Activated naive CD4-positive, alpha-beta T cell treated with anti-CD3 and anti-CD28 coated beads, Interleukin-2, amount 50 U/mL, for 24 hours (primary cell): ENCODE data around the gene SUFU.
A peak's percentile ranks its signal among the peaks of the same experiment; 100 is the strongest.
"Not testable (repeated sequence)": the region's sequence is repeated elsewhere in the genome, so short reads cannot be mapped to it uniquely, and the experiment has no call there.

Experiments used
- H3K27ac Mint-ChIP-seq: one replicate; pipeline ENCODE4 v1.8.0; 2021; ENCODE audit warnings: mild to moderate bottlenecking, mixed read lengths
- H3K27me3 Mint-ChIP-seq: one replicate; pipeline ENCODE4 v1.8.0; 2021; ENCODE audit warnings: mixed read lengths
- H3K36me3 Mint-ChIP-seq: one replicate; pipeline ENCODE4 v1.8.0; 2021; ENCODE audit warnings: mixed read lengths
- H3K4me1 Mint-ChIP-seq: one replicate; pipeline ENCODE4 v1.8.0; 2021; ENCODE audit warnings: mixed read lengths
- H3K4me3 Mint-ChIP-seq: one replicate; pipeline ENCODE4 v1.8.0; 2021; ENCODE audit warnings: mild to moderate bottlenecking, mixed read lengths
- H3K9me3 Mint-ChIP-seq: one replicate; pipeline ENCODE4 v1.8.0; 2021; ENCODE audit warnings: mixed read lengths

Gene SUFU

DNA sequence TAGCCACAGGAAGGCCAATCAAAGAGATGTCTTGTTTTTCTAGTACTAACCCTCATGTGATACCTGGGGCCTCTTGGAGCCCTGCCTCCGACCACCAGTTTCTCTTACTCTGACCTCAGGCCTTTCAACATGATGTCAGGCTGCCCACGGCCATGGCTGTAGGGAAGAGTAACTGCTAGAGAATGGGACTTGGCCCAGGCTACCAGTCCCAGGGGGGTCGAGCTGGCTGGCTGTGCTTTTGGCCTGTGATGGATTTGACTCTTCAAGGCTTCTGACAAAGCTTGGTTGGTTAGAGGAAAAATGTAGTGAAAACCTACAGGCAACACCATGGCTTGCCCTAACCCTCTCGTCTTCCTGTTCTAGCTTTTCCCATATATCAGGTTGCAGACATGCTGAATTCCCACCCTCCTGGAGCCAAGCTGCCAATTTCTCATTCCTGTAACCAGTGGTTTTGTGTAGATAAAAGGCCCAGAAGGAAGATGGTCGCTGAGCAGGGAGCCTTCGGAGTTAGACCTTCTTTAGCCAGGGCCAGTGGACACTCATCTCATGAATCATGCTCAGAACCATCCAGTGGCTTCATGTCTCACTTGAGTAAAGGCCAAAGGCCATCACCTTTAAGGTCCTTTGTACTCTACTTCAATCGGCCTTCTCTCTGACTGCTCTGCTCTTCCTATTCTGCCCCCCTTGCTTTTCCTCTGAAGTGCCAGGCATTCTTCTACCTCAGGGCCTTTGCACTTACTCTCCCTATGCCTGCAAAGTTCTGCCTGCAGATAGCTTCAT, 19.7 kb downstream of the SUFU start:
- H3K4me1 Mint-ChIP-seq: peaks cover 16% of the 10 kb centered on the region
- no peaks in the 10 kb centered on the region for H3K27me3 Mint-ChIP-seq
- peaks cover 10% of the 10 kb centered on the region for H3K36me3 Mint-ChIP-seq
- no peaks in the 10 kb centered on the region for H3K9me3 Mint-ChIP-seq
- H3K27ac Mint-ChIP-seq: no peak overlapping the region
- no peak overlapping the region for H3K4me3 Mint-ChIP-seq

GRCh38 chr10:102524746-102525145, 21.0 kb downstream of the SUFU start:
- Mint-ChIP-seq H3K9me3 (no peaks in the 10 kb centered on the region), H3K27me3 (no peaks in the 10 kb centered on the region), H3K36me3 (peaks cover 11% of the 10 kb centered on the region), H3K4me1 (peaks cover 19% of the 10 kb centered on the region), H3K27ac (no peak overlapping the region), H3K4me3 (no peak overlapping the region)

DNA sequence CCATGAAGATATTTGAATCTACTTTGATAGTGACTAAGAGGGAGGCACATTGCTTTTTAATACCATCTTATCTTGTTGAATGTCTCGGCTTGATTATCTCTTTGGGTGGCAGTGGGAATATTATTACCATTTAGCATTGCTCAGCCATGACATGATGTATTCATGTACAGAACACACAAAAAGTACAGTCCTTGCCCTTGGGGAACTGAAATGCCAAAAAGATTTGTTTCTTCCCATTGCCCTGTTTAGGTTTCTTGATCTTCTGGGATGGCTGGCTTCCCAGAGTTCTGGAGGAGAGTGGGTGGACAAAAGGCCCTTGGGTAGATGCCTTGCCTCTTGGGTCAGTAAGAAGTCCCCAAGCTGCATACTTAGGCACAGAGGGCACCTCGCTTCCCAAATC, 23.8 kb downstream of the SUFU start:
- Mint-ChIP-seq H3K36me3 (peaks cover 9% of the 10 kb centered on the region), H3K27ac (no peak overlapping the region), H3K27me3 (no peaks in the 10 kb centered on the region), H3K9me3 (no peaks in the 10 kb centered on the region), H3K4me3 (no peak overlapping the region), H3K4me1 (peaks cover 3% of the 10 kb centered on the region)

- peaks cover 3% of the 10 kb centered on the region for H3K4me1 Mint-ChIP-seq
- peaks cover 8% of the 10 kb centered on the region for H3K36me3 Mint-ChIP-seq
- H3K9me3 Mint-ChIP-seq: no peaks in the 10 kb centered on the region
- no peak overlapping the region for H3K4me3 Mint-ChIP-seq
- H3K27ac Mint-ChIP-seq: peak overlapping the region; percentile 41
- H3K27me3 Mint-ChIP-seq: no peaks in the 10 kb centered on the region
Measured at GRCh38 chr10:102534333-102534732, 30.6 kb downstream of the SUFU start.

DNA sequence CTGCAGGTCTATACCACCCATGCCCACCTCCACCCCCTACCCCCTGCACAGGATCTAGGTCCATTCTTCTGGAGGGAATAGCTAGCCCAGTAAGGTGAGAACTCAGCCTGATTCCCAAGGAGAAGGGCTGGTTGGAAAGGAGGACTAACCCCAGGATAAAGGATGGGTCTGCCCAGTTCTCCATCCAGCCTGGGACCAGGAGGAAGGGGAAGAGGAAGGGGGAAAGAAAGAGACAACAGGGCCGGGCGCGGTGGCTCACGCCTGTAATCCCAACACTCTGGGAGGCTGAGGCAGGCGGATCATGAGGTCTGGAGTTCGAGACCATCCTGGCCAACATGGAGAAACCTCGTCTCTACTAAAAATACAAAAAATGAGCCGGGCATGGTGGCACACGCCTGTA, 31.2 kb downstream of the SUFU start:
- H3K4me1 Mint-ChIP-seq, H3K27ac Mint-ChIP-seq: not testable (repeated sequence)

GRCh38 chr10:102535481-102536147, 31.8 kb downstream of the SUFU start:
- Mint-ChIP-seq H3K27me3 (no peaks in the 10 kb centered on the region), H3K36me3 (peaks cover 8% of the 10 kb centered on the region), H3K27ac (no peak overlapping the region), H3K4me3 (no peak overlapping the region), H3K9me3 (no peaks in the 10 kb centered on the region), H3K4me1 (peaks cover 3% of the 10 kb centered on the region)

More for the DNA sequence above, 31.2 kb downstream of the SUFU start:
- H3K36me3 Mint-ChIP-seq, H3K27me3 Mint-ChIP-seq, H3K9me3 Mint-ChIP-seq, H3K4me3 Mint-ChIP-seq: not testable (repeated sequence)

GRCh38 chr10:102537367-102537766, 33.6 kb downstream of the SUFU start:
- Mint-ChIP-seq H3K9me3 (no peaks in the 10 kb centered on the region), H3K4me1 (peaks cover 3% of the 10 kb centered on the region), H3K27me3 (no peaks in the 10 kb centered on the region), H3K27ac (no peak overlapping the region), H3K4me3 (no peak overlapping the region), H3K36me3 (peaks cover 8% of the 10 kb centered on the region)

GRCh38 chr10:102537948-102538347, 34.2 kb downstream of the SUFU start:
- Mint-ChIP-seq H3K27me3 (no peaks in the 10 kb centered on the region), H3K4me3 (no peak overlapping the region), H3K4me1 (peaks cover 3% of the 10 kb centered on the region), H3K36me3 (peaks cover 8% of the 10 kb centered on the region), H3K9me3 (no peaks in the 10 kb centered on the region), H3K27ac (no peak overlapping the region)

DNA sequence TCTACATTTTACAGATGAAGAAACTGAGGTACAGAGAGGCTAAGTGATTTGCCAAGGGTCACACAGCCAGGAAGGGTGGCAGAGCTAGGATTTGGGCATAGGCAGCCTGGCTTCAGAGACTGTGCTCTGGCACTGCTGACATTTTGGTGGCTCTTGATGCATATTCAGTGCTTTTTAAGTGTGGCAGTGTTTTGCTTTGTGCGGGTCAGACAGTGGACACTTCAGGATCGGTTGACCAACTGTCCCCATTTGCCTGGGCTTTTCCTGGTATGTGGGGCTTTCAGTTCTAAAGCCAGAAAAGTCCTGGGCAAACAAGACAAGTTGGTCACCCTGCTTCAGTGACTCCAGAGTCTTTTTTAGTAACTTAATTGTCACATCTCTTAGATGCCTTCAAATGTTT, 35.0 kb downstream of the SUFU start:
- no peak overlapping the region for H3K27ac Mint-ChIP-seq
- H3K27me3 Mint-ChIP-seq: no peaks in the 10 kb centered on the region
- H3K9me3 Mint-ChIP-seq: no peaks in the 10 kb centered on the region
- peaks cover 7% of the 10 kb centered on the region for H3K36me3 Mint-ChIP-seq
- H3K4me1 Mint-ChIP-seq: peaks cover 3% of the 10 kb centered on the region
- H3K4me3 Mint-ChIP-seq: no peak overlapping the region

DNA sequence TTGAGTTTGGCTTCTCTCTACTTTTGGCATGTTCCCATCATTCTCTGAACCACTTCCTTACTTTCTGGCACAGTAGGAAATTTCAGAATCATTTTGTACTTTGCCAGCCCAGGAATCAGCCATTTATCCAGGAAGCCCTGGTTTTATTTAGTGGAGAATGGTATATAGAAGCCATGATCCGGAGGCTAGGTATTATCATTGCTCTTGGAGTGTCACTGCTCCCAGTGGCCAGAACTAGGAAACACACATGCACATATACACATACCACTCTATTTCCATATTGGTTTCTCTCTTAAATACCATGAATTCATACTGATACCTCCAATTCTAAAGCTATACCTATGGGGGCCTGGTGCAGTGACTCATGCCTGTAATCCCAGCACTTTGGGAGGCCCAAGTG, 36.3 kb downstream of the SUFU start:
- Mint-ChIP-seq H3K4me1 (peaks cover 3% of the 10 kb centered on the region), H3K36me3 (peaks cover 5% of the 10 kb centered on the region), H3K9me3 (no peaks in the 10 kb centered on the region), H3K27ac (no peak overlapping the region), H3K27me3 (no peaks in the 10 kb centered on the region), H3K4me3 (no peak overlapping the region)

DNA sequence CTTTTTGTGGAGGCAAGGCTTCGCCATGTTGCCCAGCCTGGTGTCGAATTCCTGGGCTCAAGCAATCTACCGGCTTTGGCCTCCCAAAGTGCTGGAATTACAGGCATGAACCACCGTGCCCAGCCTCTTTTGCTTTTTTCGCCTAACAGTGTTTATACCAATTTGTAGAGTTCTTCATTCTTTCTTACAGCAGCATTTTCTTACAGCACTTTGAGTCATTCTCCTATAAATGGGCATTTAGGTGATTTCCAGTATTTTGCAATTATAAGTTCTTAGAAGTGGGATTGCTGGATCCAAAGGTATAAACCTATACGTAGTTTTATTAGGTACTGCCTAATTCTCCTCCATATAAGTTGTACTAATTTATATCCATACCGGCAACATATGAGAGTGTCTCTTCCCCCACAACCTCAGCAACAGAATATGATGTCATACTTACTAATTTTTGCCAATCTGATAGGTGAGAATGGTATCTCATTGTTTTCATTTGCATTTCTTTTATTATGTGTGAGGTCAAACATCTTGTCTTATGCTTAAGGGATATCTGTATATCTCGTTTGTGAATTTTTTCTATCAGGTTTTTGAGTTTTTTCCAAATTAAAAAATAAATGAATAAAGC, 39.1 kb downstream of the SUFU start:
- Mint-ChIP-seq H3K9me3 (no peaks in the 10 kb centered on the region), H3K27me3 (no peaks in the 10 kb centered on the region), H3K4me3 (no peak overlapping the region), H3K27ac (no peak overlapping the region), H3K4me1 (no peaks in the 10 kb centered on the region), H3K36me3 (peaks cover 4% of the 10 kb centered on the region)

GRCh38 chr10:102545265-102545871, 41.6 kb downstream of the SUFU start:
- no peak overlapping the region for H3K27ac Mint-ChIP-seq
- H3K36me3 Mint-ChIP-seq: peaks cover 4% of the 10 kb centered on the region
- no peak overlapping the region for H3K4me3 Mint-ChIP-seq
- no peaks in the 10 kb centered on the region for H3K9me3 Mint-ChIP-seq
- no peaks in the 10 kb centered on the region for H3K27me3 Mint-ChIP-seq
- H3K4me1 Mint-ChIP-seq: no peaks in the 10 kb centered on the region

DNA sequence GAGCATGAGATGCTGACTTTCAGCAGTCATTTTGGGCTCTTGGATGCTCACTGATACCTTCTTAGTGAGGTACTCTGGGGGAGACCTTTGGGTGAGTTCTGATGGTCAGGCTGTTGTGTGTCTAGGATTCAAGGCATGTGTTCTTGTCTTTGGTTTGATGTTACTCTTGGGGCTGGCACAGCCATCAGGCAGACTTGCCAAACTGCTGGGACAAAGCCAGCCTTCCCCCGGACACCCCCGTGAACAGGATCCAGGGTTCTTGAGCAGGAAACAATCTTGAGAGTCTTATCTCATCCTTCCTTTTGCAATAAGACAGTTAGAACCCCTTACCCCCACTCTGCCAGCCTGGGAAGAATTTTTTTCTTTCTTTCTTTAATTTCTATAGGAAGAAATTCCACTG, 42.2 kb downstream of the SUFU start:
- H3K4me1 Mint-ChIP-seq: no peaks in the 10 kb centered on the region
- no peak overlapping the region for H3K27ac Mint-ChIP-seq
- H3K9me3 Mint-ChIP-seq: no peaks in the 10 kb centered on the region
- no peak overlapping the region for H3K4me3 Mint-ChIP-seq
- H3K27me3 Mint-ChIP-seq: no peaks in the 10 kb centered on the region
- H3K36me3 Mint-ChIP-seq: peaks cover 4% of the 10 kb centered on the region

DNA sequence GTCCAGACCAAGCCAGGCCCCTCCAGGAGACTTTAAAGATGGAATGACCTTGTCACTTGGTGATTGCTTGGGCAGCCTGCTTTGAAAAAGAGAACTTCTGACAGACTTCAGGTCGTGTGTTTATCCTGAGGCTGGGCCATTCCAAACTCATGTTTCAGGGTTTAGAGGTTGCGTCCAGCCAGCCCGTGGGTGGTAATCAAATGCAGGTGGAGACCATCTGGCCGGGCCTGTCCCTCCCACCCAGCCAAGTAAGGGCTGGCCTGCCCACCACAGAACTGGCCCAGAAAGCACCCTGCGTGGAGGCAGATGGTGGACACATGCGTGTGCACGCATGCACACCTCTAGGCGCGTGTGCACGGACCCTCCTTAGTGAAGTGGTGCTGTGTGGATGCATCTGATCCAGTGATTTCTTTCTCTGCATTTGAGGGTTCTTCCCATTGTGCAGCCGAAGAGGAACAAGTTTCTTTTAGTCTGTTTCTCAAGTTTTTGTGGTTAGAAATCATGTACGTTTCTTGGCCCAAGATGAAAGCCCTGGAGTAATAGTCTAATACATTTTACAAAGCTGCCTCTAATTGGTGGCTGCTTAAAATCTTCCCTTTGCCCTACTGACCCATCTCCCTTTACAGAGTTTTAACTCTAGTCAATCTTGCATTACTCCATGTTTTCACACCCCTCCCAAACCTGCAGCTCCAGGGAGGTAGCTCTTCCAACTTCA, 43.0 kb downstream of the SUFU start:
- Mint-ChIP-seq H3K4me1 (no peaks in the 10 kb centered on the region), H3K27me3 (no peaks in the 10 kb centered on the region), H3K36me3 (peaks cover 6% of the 10 kb centered on the region), H3K9me3 (no peaks in the 10 kb centered on the region), H3K27ac (no peak overlapping the region), H3K4me3 (no peak overlapping the region)

GRCh38 chr10:102549549-102549948, 45.8 kb downstream of the SUFU start:
- Mint-ChIP-seq H3K9me3 (no peaks in the 10 kb centered on the region), H3K4me1 (no peaks in the 10 kb centered on the region), H3K27me3 (no peaks in the 10 kb centered on the region), H3K27ac (no peak overlapping the region), H3K36me3 (peaks cover 9% of the 10 kb centered on the region), H3K4me3 (no peak overlapping the region)
